Caki2 (cell line): ENCODE data around the gene TNFRSF18. TPM values are rescaled to one million over a fixed set of nuclear protein-coding genes. Genes with fewer than 3 reads are reported as not detected.
"Not testable (repeated sequence)": the region's sequence is repeated elsewhere in the genome, so short reads cannot be mapped to it uniquely, and the experiment has no call there.

Experiments used
- DNase-seq: peaks from one replicate; pipeline ENCODE4 v3.0.0-alpha.2; 2015; ENCODE audit warnings: low read depth
- in situ Hi-C: cut with HindIII; loops from 2 replicates; pipeline ENCODE4 v1.10.0; 2016; ENCODE audit warnings: low sequenced_read_pairs, low pct_unique_long_range_greater_than_20kb, mixed read lengths
- total RNA-seq: library from RNA; depleted of rRNA; stranded (reverse); fragments of >200 nt; shearing (Covaris generic); gene quantifications from 2 replicates; pipeline ENCODE4 v1.2.3, GENCODE V29; 2014; ENCODE audit warnings: low replicate concordance

TNFRSF18 gene
- total RNA-seq, 1 experiment from 2014 or later = not detected

DNA sequence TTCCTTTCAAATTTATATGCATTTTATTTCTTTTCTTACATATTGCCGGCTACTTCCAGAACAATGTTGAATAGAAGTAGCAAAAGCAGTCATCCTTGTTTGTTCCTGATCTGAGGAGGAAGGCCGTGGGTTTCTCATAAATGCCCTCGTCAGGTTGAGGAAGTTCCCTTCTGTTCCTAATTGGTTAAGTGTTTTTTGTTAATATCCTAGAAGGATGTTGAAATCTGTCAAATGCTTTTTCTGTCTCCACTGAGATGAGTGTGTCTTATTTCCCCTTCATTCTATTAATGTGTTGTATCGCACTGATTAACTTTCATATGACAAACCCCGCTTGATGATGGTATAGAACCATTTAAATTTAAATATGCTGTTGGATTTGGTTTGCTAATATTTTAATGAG lies 17.3 kb downstream of the TNFRSF18 start:
- DNase-seq = no peak
- in situ Hi-C loops = no loop called here

- no peak for DNase-seq
- in situ Hi-C loops = no loop called here
Measured at GRCh38 chr1:1187938-1188337, 18.5 kb downstream of the TNFRSF18 start.

DNA sequence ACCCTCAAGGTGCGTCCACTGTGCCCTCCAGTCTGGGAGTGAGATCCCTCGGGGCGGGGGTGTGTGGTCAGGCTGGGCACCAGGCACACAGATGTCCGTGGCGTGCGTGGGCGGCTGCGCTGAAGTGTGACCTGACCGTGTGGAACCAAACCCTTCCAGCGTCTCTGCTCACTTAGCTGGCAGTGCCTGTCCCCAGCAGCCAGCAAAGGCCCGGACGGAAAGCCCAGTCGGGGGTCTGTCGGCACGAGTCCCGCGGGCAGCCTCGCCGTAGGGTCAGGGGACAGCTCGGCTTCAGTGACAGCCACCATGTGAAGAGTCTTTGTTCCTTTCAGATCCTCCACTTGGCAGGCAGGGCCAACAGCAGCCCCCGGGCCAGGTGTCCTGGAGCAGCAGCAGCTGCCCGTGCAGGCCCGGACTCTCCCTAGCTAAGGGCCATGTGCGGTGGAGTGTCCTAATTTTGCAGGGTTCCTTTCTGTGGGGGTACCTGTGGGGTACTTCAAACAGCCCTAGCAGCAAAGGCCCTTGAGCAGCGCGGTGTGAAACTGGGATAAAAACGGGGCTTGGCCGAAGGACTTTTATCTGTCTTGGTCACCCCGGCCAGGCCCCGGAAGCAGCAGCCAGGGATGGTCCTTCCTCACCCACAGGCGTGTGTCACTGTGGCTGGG lies 21.2 kb downstream of the TNFRSF18 start:
- in situ Hi-C loops = no loop called here
- DNase-seq = no peak

DNA sequence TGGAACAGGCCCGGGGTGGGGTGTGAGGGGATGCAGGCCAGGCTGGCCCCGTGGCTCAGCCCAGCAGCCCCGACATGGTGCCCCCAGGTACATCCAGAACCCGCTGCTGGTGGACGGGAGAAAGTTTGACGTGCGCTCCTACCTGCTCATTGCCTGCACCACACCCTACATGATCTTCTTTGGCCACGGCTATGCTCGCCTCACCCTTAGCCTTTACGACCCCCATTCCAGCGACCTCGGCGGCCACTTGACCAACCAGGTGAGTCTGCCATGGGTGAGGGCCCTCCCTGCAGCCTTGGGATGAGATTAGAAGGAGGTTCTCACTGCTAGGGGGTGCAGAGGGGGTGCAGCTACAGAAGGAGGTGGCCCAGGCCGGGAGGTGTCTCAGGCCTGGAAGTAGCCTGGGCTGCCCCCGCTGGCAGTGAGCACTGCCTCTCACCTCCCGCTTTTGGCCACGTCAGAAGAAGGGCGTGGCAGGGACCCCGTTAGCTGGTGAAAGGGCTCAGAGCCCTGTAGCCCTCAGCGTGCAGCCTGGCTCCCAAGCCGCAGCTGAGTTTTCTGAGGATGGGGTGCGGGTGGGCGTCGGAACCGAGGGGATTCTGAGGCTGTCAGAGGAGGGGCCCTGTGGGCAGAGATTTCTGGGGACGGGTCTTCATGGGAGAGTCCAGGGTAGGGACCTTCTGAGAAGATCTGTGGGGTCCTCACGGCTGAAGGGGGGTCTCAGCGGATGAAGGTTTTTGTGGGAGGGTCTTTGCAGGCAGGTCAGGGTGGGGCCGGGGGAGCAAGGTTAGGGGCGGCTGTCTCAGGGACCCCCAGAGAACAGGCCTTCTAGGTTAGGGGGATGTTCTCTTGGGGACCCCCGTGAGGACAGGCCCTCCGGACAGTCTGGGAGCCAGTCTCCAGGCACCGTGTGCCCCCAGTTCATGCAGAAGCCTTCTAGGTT lies 22.3 kb downstream of the TNFRSF18 start:
- in situ Hi-C loops = no loop called here
- no peak for DNase-seq

DNA sequence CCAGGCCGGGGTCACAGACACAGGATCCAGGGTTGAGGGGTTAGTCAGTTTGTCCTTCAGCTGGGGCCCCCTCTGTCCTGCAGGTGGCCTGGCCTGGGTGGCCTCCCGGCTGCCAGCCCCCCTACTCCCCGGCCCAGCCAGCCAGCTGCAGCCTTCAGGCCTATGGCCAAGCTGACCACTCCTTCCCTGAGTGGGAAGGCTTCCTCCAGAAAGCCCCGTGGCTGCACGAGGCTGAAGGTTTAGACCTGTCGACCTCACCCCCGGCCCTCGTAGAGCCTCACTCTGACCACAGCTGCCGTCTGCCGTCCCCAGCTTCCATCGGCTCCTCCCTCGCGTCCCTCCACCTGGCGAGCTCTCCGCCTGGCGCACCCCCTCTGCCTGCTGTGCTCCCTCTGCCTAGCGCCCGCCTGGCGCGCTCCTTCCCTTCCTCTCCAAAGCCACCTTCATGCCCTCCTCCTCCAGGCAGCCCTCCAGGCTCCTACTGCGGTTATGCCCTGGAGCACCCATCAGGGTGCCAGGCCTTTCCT lies 23.1 kb downstream of the TNFRSF18 start:
- no peak for DNase-seq
- in situ Hi-C loops = no loop called here

DNA sequence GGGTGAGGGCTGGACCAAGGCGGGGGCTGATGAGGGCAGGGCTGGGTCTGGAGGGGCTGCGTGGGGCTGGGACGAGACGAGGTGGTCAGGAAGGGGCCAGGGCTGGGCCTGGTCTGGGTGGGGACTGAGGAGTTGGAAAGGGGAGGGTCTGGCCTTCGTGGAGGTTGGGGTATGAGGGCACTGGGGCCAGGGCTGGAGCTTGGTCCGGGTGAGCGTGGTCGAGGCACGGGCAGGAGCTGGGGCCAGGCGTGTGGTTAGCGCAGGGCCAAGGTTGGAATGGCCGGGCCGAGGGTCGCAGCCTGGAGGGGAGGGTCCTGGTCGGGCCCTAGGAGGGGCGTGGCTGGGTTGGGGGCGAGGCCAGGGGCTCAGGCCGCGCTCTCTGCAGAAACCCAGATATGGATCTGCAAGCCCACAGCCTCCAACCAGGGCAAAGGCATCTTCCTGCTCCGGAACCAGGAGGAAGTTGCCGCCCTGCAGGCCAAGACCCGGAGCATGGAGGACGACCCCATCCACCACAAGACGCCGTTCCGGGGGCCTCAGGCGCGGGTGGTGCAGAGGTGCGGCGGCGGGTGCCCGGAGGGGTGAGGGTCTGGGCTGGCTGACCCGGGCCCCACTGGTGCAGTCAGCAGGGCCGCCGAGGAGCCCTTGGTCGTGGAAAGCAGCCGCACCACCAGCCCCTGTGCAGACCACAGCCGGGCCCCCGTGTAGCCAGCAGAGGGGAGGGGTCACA lies 23.7 kb downstream of the TNFRSF18 start:
- DNase-seq = no peak
- in situ Hi-C loops = no loop called here

- no peak for DNase-seq
- in situ Hi-C loops = no loop called here
Measured at GRCh38 chr1:1181938-1182410, 24.4 kb downstream of the TNFRSF18 start.

GRCh38 chr1:1181129-1181937 lies 25.1 kb downstream of the TNFRSF18 start:
- in situ Hi-C loops = no loop called here
- no peak for DNase-seq

GRCh38 chr1:1179983-1180861 lies 26.2 kb downstream of the TNFRSF18 start:
- in situ Hi-C loops = no loop called here

DNA sequence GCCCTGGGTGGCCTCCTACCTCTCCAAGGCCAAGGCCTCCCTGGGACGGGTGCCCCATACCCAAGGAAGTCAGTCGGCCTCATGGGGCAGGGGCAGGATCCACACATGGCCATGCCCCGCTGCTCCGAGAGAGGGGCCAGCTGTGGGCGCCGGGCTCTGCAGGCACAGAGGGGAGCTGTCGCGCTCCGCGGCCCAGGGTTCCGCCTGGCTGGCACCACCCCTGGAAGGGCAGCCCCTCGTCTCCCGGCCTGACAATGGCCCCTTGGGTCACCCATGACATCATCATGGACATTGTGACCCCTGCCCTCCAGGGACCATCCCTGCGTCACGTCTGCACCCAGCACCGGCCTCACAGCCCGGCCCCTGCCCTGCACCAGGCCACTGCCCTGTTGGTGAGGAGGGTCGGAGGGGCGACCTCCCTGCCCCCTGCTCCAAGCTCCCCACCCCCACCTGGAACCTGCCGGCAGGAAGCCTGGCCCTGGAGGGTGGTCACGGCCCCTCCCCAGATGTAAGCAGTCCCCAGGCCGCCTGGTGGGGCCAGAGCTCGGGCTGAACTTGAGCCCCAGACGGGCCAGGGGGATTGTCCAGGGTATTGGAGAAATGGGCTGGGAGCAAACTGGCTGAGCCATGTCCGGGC lies 26.9 kb downstream of the TNFRSF18 start:
- no peak for DNase-seq
- in situ Hi-C loops = no loop called here

More at GRCh38 chr1:1179983-1180861, 26.2 kb downstream of the TNFRSF18 start:
- DNase-seq = no peak

DNA sequence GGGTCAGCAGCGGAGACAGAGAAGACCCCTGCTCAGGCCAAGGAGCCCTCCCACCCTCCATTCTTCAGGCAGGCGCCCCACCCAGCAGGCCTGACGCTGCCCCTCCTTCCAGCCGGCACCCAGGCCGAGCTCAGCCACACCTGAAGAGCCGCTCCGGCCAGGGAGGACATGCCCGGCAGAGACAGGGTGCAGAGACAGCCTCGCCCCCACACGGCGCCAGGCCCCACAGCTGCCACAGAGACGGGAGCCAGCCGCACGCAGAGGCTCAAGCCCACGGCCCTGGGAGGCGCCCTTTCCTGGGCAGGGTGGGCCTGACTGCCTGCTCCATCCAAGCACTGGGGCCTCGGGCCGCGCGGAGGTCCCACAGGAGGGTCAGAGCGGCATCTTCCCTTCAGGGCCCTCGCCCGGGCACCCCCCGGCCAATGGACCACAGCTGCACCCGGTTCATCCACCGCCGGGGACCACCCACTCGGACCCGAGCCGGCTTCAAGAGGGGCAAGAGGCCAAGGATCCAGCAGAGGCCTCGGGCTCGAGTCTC lies 27.5 kb downstream of the TNFRSF18 start:
- in situ Hi-C loops = no loop called here
- DNase-seq = no peak

- in situ Hi-C loops = no loop called here
- no peak for DNase-seq
Measured at GRCh38 chr1:1177452-1178206, 28.8 kb downstream of the TNFRSF18 start.

- no peak for DNase-seq
- in situ Hi-C loops = no loop called here
Measured at GRCh38 chr1:1176931-1177330, 29.5 kb downstream of the TNFRSF18 start.

- DNase-seq, in situ Hi-C loops: not testable (repeated sequence)
Measured at GRCh38 chr1:1176063-1176761, 30.2 kb downstream of the TNFRSF18 start.
